GM23338 (cell line): Measurements from ENCODE around the gene TCF7. TPM values are rescaled to one million over a fixed set of nuclear protein-coding genes. Genes with fewer than 3 reads are reported as not detected.

Experiments used
- ATAC-seq: fragments of 200-7000 bp; cut with Tn5 transposase; 3 replicates; pipeline ENCODE4 v1.9.1; 2020
- DNase-seq: peaks from one replicate; pipeline ENCODE4 v3.0.0-alpha.2; 2015; ENCODE audit warnings: low spot score
- H2AFZ ChIP-seq: fragments of 200-600 bp; sonication (generic); 2 replicates; pipeline ENCODE4 v1.8.0; 2016; ENCODE audit warnings: antibody characterized with exemption, mild to moderate bottlenecking, moderate library complexity
- H3F3A ChIP-seq: fragments of 200-600 bp; sonication (generic); replicated peaks from 2 replicates; pipeline ENCODE4 v1.8.0; 2017; ENCODE audit warnings: antibody characterized with exemption, mixed run types, low read depth
- H3K27ac ChIP-seq: fragments of 200-600 bp; sonication (generic); 2 replicates; pipeline ENCODE4 v1.6.1; 2016; ENCODE audit warnings: low read depth
- H3K27me3 ChIP-seq: fragments of 200-600 bp; sonication (generic); 2 replicates; pipeline ENCODE4 v1.8.0; 2016; ENCODE audit warnings: mild to moderate bottlenecking, mixed run types, moderate library complexity; ENCODE audit not compliant: insufficient read depth
- H3K36me3 ChIP-seq: fragments of 200-600 bp; sonication (generic); 2 replicates; pipeline ENCODE4 v1.8.0; 2016; ENCODE audit warnings: mild to moderate bottlenecking; ENCODE audit not compliant: insufficient read depth
- H3K4me1 ChIP-seq: fragments of 200-600 bp; sonication (generic); 2 replicates; pipeline ENCODE4 v1.8.0; 2016; ENCODE audit warnings: mild to moderate bottlenecking, moderate library complexity; ENCODE audit not compliant: insufficient read depth
- H3K4me2 ChIP-seq: fragments of 200-600 bp; sonication (generic); 2 replicates; pipeline ENCODE4 v1.7.1; 2017; ENCODE audit warnings: mixed run types
- H3K4me3 ChIP-seq: fragments of 200-600 bp; sonication (generic); 2 replicates; pipeline ENCODE4 v1.6.1; 2016; ENCODE audit warnings: mixed run types
- H3K79me2 ChIP-seq: fragments of 200-600 bp; sonication (generic); replicated peaks from 2 replicates; pipeline ENCODE4 v1.8.0; 2017; ENCODE audit warnings: mild to moderate bottlenecking; ENCODE audit not compliant: insufficient read depth
- H3K9me2 ChIP-seq: fragments of 200-600 bp; sonication (generic); 2 replicates; pipeline ENCODE4 v1.8.0; 2017; ENCODE audit not compliant: insufficient read depth
- H4K20me1 ChIP-seq: fragments of 200-600 bp; sonication (generic); replicated peaks from 2 replicates; pipeline ENCODE4 v1.8.0; 2017; ENCODE audit warnings: mild to moderate bottlenecking; ENCODE audit not compliant: insufficient read depth
- H3K27ac Mint-ChIP-seq: 2 replicates; pipeline ENCODE4 v1.8.0; 2020; ENCODE audit warnings: inconsistent platforms, mild to moderate bottlenecking, moderate library complexity, mixed read lengths
- H3K27me3 Mint-ChIP-seq: 3 replicates; pipeline ENCODE4 v1.8.0; 2022; ENCODE audit warnings: low read depth, mild to moderate bottlenecking, moderate library complexity, mixed read lengths, inconsistent platforms; ENCODE audit not compliant: insufficient read depth, poor library complexity
- H3K36me3 Mint-ChIP-seq: 3 replicates; pipeline ENCODE4 v1.8.0; 2021; ENCODE audit warnings: low read depth, mild to moderate bottlenecking, inconsistent platforms, moderate library complexity, mixed read lengths
- H3K4me1 Mint-ChIP-seq: 3 replicates; pipeline ENCODE4 v1.8.0; 2020; ENCODE audit warnings: mild to moderate bottlenecking, inconsistent platforms, mixed read lengths
- H3K4me3 Mint-ChIP-seq: 3 replicates; pipeline ENCODE4 v1.8.0; 2021; ENCODE audit warnings: moderate library complexity, mild to moderate bottlenecking, inconsistent platforms, mixed read lengths
- H3K9me3 Mint-ChIP-seq: 3 replicates; pipeline ENCODE4 v1.8.0; 2020; ENCODE audit warnings: moderate library complexity, mild to moderate bottlenecking, inconsistent platforms, mixed read lengths
- CREB1 ChIP-seq: fragments of 250-450 bp; sonication (Bioruptor Pico); IDR thresholded peaks from 2 replicates; pipeline ENCODE4 v1.5.0; 2020; ENCODE audit warnings: low read depth, mild to moderate bottlenecking, moderate library complexity
- EZH2 ChIP-seq: fragments of 200-600 bp; sonication (generic); IDR thresholded peaks from one replicate; pipeline ENCODE4 v1.8.0; 2017; ENCODE audit warnings: antibody characterized with exemption, mild to moderate bottlenecking, low read depth; ENCODE audit not compliant: unreplicated experiment
- EZH2phosphoT487 ChIP-seq: fragments of 200-600 bp; sonication (generic); IDR thresholded peaks from one replicate; pipeline ENCODE4 v1.8.1; 2018; ENCODE audit warnings: antibody characterized with exemption; ENCODE audit not compliant: unreplicated experiment
- JUNB ChIP-seq: IDR thresholded peaks from one replicate; pipeline ENCODE4 v1.6.1; 2016; ENCODE audit warnings: antibody characterized with exemption; ENCODE audit not compliant: unreplicated experiment
- NANOG ChIP-seq: IDR thresholded peaks from 2 replicates; pipeline ENCODE4 v1.6.1; 2016; ENCODE audit warnings: antibody characterized with exemption, borderline replicate concordance
- POLR2AphosphoS5 ChIP-seq: IDR thresholded peaks from 2 replicates; pipeline ENCODE4 v1.6.1; 2016; ENCODE audit warnings: antibody characterized with exemption, low read depth
- STAT1 ChIP-seq: IDR thresholded peaks from one replicate; pipeline ENCODE4 v1.6.1; 2016; ENCODE audit warnings: antibody characterized with exemption; ENCODE audit not compliant: unreplicated experiment
- ZNF114 ChIP-seq: fragments of 250-450 bp; sonication (Bioruptor Pico); IDR thresholded peaks from 2 replicates; pipeline ENCODE4 v1.5.0; 2020; ENCODE audit warnings: mild to moderate bottlenecking, moderate library complexity
- ZNF331 ChIP-seq: fragments of 250-450 bp; sonication (Bioruptor Pico); IDR thresholded peaks from 2 replicates; pipeline ENCODE4 v1.5.0; 2020; ENCODE audit warnings: low read depth, mild to moderate bottlenecking, moderate library complexity
- polyA plus RNA-seq: library from polyadenylated mRNA; unstranded; fragments of >200 nt; fragmentation: Nextera tagmentation; extraction: Ambion mirVana; gene quantifications from 2 replicates; pipeline ENCODE4 v1.2.1, GENCODE V29; 2016
- total RNA-seq: library from RNA; depleted of rRNA; stranded (reverse); fragments of >200 nt; shearing (Covaris generic); gene quantifications from 2 replicates; pipeline ENCODE4 v1.2.3, GENCODE V29; 2014
- TF ChIP-seq, protein P1 (sequence below): IDR thresholded peaks from one replicate; pipeline ENCODE4 v1.6.1; 2018; ENCODE audit warnings: antibody characterized with exemption; ENCODE audit not compliant: unreplicated experiment
- TF ChIP-seq, protein P2 (sequence below): fragments of 250-450 bp; sonication (Bioruptor Pico); IDR thresholded peaks from 2 replicates; pipeline ENCODE4 v1.5.0; 2020; ENCODE audit warnings: mild to moderate bottlenecking, moderate library complexity
- TF ChIP-seq, protein P3 (sequence below), 2 experiments: fragments of 200-600 bp in 1 of 2; sonication (generic) in 1 of 2; conservative IDR thresholded peaks; 2 replicates each; pipeline versions ENCODE4 v1.5.1 to v1.6.1; 2016 to 2017; ENCODE audit warnings: antibody characterized with exemption in 2 of 2, low read depth in 2 of 2, mild to moderate bottlenecking in 2 of 2, moderate library complexity in 1 of 2
- TF ChIP-seq, protein P4 (sequence below): IDR thresholded peaks from 2 replicates; pipeline ENCODE4 v1.6.1; 2016; ENCODE audit warnings: antibody characterized with exemption

The TCF7 gene
- total and polyA plus RNA-seq, 2 experiments from 2014 or later: 5.6 to 8.1 TPM

DNA sequence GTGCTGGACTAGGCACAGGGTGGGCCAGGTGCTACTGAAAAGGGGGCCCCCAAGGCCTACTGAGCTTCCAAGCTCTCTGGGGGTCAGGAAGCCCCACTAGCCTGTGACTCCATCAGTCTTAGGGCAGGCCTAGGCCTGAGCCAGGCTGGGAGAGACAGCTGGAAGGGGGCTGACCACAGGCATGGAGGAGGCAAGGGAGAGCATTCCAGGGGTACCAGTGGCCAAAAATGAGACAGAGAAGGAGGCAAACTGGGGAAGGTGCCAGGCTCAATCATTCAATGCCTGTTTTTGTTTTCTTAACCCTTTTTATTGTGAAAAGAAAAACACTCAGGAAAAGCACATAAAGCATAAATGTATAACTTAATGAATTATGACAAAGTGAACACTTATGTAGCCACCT is 26.2 kb upstream of the TCF7 start:
- no peaks in the 10 kb centered on the region for H4K20me1 ChIP-seq
- DNase-seq: no peak
- no peak for ATAC-seq
- no peaks in the 10 kb centered on the region for H3F3A ChIP-seq
- no peak overlapping the region for H3K4me3 ChIP-seq
- Mint-ChIP-seq H3K27me3 (no peaks in the 10 kb centered on the region), H3K4me1 (peaks cover 15% of the 10 kb centered on the region), H3K9me3 (no peaks in the 10 kb centered on the region), H3K36me3 (no peaks in the 10 kb centered on the region), H3K4me3 (no peak overlapping the region), H3K27ac (no peak overlapping the region)
- H3K4me2 ChIP-seq: no peak overlapping the region
- H3K27me3 ChIP-seq: no peaks in the 10 kb centered on the region
- no peaks in the 10 kb centered on the region for H3K79me2 ChIP-seq
- H3K27ac ChIP-seq: no peak overlapping the region
- H2AFZ ChIP-seq: no peak overlapping the region
- TF ChIP-seq, protein P1, sequence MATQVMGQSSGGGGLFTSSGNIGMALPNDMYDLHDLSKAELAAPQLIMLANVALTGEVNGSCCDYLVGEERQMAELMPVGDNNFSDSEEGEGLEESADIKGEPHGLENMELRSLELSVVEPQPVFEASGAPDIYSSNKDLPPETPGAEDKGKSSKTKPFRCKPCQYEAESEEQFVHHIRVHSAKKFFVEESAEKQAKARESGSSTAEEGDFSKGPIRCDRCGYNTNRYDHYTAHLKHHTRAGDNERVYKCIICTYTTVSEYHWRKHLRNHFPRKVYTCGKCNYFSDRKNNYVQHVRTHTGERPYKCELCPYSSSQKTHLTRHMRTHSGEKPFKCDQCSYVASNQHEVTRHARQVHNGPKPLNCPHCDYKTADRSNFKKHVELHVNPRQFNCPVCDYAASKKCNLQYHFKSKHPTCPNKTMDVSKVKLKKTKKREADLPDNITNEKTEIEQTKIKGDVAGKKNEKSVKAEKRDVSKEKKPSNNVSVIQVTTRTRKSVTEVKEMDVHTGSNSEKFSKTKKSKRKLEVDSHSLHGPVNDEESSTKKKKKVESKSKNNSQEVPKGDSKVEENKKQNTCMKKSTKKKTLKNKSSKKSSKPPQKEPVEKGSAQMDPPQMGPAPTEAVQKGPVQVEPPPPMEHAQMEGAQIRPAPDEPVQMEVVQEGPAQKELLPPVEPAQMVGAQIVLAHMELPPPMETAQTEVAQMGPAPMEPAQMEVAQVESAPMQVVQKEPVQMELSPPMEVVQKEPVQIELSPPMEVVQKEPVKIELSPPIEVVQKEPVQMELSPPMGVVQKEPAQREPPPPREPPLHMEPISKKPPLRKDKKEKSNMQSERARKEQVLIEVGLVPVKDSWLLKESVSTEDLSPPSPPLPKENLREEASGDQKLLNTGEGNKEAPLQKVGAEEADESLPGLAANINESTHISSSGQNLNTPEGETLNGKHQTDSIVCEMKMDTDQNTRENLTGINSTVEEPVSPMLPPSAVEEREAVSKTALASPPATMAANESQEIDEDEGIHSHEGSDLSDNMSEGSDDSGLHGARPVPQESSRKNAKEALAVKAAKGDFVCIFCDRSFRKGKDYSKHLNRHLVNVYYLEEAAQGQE: no peak
- TF ChIP-seq CREB1 (CRISPR knock-in tag) (no peak), NANOG (no peak), POLR2AphosphoS5 (no peak), ZNF114 (CRISPR knock-in tag) (no peak), STAT1 (no peak), JUNB (no peak), EZH2phosphoT487 (no peak), ZNF331 (CRISPR knock-in tag) (no peak), EZH2 (no peak)
- TF ChIP-seq, protein P2, sequence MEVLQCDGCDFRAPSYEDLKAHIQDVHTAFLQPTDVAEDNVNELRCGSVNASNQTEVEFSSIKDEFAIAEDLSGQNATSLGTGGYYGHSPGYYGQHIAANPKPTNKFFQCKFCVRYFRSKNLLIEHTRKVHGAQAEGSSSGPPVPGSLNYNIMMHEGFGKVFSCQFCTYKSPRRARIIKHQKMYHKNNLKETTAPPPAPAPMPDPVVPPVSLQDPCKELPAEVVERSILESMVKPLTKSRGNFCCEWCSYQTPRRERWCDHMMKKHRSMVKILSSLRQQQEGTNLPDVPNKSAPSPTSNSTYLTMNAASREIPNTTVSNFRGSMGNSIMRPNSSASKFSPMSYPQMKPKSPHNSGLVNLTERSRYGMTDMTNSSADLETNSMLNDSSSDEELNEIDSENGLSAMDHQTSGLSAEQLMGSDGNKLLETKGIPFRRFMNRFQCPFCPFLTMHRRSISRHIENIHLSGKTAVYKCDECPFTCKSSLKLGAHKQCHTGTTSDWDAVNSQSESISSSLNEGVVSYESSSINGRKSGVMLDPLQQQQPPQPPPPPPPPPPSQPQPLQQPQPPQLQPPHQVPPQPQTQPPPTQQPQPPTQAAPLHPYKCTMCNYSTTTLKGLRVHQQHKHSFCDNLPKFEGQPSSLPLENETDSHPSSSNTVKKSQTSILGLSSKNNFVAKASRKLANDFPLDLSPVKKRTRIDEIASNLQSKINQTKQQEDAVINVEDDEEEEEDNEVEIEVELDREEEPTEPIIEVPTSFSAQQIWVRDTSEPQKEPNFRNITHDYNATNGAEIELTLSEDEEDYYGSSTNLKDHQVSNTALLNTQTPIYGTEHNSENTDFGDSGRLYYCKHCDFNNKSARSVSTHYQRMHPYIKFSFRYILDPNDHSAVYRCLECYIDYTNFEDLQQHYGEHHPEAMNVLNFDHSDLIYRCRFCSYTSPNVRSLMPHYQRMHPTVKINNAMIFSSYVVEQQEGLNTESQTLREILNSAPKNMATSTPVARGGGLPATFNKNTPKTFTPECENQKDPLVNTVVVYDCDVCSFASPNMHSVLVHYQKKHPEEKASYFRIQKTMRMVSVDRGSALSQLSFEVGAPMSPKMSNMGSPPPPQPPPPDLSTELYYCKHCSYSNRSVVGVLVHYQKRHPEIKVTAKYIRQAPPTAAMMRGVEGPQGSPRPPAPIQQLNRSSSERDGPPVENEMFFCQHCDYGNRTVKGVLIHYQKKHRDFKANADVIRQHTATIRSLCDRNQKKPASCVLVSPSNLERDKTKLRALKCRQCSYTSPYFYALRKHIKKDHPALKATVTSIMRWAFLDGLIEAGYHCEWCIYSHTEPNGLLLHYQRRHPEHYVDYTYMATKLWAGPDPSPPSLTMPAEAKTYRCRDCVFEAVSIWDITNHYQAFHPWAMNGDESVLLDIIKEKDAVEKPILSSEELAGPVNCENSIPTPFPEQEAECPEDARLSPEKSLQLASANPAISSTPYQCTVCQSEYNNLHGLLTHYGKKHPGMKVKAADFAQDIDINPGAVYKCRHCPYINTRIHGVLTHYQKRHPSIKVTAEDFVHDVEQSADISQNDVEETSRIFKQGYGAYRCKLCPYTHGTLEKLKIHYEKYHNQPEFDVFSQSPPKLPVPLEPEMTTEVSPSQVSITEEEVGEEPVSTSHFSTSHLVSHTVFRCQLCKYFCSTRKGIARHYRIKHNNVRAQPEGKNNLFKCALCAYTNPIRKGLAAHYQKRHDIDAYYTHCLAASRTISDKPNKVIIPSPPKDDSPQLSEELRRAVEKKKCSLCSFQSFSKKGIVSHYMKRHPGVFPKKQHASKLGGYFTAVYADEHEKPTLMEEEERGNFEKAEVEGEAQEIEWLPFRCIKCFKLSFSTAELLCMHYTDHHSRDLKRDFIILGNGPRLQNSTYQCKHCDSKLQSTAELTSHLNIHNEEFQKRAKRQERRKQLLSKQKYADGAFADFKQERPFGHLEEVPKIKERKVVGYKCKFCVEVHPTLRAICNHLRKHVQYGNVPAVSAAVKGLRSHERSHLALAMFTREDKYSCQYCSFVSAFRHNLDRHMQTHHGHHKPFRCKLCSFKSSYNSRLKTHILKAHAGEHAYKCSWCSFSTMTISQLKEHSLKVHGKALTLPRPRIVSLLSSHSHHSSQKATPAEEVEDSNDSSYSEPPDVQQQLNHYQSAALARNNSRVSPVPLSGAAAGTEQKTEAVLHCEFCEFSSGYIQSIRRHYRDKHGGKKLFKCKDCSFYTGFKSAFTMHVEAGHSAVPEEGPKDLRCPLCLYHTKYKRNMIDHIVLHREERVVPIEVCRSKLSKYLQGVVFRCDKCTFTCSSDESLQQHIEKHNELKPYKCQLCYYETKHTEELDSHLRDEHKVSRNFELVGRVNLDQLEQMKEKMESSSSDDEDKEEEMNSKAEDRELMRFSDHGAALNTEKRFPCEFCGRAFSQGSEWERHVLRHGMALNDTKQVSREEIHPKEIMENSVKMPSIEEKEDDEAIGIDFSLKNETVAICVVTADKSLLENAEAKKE: no peak
- TF ChIP-seq, protein P3, sequence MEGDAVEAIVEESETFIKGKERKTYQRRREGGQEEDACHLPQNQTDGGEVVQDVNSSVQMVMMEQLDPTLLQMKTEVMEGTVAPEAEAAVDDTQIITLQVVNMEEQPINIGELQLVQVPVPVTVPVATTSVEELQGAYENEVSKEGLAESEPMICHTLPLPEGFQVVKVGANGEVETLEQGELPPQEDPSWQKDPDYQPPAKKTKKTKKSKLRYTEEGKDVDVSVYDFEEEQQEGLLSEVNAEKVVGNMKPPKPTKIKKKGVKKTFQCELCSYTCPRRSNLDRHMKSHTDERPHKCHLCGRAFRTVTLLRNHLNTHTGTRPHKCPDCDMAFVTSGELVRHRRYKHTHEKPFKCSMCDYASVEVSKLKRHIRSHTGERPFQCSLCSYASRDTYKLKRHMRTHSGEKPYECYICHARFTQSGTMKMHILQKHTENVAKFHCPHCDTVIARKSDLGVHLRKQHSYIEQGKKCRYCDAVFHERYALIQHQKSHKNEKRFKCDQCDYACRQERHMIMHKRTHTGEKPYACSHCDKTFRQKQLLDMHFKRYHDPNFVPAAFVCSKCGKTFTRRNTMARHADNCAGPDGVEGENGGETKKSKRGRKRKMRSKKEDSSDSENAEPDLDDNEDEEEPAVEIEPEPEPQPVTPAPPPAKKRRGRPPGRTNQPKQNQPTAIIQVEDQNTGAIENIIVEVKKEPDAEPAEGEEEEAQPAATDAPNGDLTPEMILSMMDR (conservative IDR thresholded peaks at IDR 0.05; ENCODE audit: low read depth in 2 of 2): no peak
- TF ChIP-seq, protein P4, sequence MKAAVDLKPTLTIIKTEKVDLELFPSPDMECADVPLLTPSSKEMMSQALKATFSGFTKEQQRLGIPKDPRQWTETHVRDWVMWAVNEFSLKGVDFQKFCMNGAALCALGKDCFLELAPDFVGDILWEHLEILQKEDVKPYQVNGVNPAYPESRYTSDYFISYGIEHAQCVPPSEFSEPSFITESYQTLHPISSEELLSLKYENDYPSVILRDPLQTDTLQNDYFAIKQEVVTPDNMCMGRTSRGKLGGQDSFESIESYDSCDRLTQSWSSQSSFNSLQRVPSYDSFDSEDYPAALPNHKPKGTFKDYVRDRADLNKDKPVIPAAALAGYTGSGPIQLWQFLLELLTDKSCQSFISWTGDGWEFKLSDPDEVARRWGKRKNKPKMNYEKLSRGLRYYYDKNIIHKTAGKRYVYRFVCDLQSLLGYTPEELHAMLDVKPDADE: no peak
- no peaks in the 10 kb centered on the region for H3K4me1 ChIP-seq
- no peaks in the 10 kb centered on the region for H3K36me3 ChIP-seq
- no peaks in the 10 kb centered on the region for H3K9me2 ChIP-seq
